GM12801 (cell line): ENCODE data around the gene ZRANB1.

Source experiments
- CTCF ChIP-seq: IDR thresholded peaks from one replicate; pipeline ENCODE4 v1.5.1; 2011; ENCODE audit warnings: control low read depth; ENCODE audit not compliant: insufficient read length; ENCODE audit errors: extremely low read depth

ZRANB1 gene

GRCh38 chr10:125018576-125019143, 76.7 kb downstream of the ZRANB1 start:
- no peak for TF ChIP-seq CTCF

DNA sequence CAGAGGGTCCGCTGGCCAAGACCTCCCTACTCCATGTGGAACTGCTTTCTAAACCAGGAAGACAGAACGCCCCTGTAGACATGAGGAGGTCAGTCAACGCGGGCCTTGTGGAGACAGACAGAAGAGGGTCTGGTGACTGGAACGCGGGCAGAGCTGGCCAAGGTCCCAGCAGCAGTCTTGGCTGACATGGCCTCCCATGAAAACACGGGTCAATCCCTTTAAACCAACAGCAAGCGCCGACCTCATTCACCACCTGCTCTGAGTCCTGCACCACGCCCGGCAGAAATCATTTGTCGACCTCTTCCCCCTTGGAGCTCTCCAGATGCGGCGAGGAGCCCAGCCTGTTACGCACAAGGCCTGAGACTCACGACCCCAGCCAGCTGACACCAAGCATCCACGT, 78.5 kb downstream of the ZRANB1 start:
- no peak for TF ChIP-seq CTCF

DNA sequence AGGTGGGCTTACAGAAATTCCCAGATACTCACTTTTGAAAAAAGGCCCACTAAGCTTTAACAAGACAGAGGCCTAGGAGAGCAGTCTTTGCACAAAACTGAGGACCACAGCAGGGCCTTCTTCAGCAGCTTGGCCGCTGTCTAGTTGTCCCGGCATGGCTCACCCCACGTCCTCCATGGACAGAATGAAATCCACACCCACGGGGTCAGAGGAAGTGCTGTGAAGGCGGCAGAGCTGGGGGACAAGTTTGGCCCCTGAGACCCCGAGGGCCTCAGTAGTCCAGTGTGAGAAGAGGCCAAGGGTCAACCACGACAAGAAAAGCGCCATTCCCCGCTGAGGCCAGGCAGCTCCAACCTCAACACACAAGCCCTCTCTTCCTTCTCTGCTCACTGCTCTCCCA, 78.9 kb downstream of the ZRANB1 start:
- TF ChIP-seq CTCF: no peak

DNA sequence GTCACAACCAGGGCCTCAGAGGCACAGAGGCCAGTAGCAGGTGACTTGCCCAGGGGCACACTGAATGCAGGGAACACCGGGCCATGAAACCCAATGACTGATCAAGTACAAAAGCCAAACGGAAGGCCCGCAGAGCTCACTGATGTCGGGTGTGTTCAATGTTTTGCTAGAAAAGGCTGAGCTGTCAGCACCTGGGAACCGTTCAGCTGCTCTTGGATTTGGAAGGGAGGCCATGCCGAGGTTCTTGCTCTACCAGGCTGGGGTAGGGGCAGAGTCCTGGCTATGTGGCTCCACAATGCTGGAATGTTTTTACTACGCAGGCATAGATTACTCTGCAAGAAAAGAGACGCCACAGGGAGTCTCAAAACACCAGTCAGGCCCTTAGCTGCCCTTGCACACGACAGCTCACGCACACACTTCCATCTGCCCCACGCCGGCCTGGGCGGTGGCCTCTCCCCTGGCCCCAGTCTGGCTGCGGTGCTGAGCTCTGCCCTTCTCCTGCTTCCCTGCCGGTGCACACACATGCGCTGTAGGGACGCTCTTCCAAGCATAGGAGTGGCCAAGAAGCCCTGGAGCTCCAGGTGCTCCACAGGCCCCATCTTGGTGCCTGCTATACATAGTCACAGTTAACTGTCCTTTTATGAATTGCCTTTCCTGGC, 79.9 kb downstream of the ZRANB1 start:
- TF ChIP-seq CTCF: no peak

DNA sequence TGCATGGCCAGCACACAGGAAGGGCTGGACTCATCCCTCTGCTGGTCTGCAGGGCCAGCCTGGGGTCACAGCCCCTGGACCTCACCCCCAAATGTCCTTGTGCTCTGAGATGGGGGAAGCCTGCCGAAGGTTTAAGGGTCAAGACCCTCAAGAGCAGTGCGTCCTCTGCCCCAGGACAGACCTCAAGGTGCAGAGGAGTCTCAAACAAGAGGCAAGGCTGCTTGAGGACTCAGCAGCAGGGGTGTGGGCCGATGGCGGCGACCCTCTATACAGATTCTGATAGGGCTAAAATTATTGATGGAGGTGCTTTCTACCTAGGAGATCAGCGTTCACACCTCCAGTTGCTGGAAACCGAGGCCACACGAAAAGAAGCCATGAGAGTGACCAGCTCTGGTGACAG, 80.7 kb downstream of the ZRANB1 start:
- no peak for TF ChIP-seq CTCF

DNA sequence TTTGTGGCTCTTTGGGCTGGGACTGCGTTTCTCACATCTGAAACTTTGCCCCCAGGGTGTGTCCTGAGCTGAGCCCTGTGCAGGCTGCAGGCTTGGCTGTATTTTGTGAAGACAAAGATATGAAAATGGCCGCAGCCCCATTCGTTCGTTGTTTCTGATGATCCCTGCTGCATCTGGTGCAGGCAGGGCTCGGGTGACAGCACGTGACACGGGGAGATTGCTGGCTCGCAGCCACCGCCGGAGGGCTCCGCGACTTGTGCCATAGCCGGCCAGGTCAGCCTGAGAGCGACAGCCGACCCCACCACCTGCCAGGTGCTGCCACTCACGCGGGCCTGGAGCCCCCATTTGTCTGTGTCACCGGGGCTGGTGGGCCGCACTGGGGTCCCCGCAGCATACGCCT, 81.3 kb downstream of the ZRANB1 start:
- no peak for TF ChIP-seq CTCF

GRCh38 chr10:125023862-125024496, 82.1 kb downstream of the ZRANB1 start:
- no peak for TF ChIP-seq CTCF
